Fibroblast of peridontal ligament (primary cell): ENCODE data around the gene TMEM135.
"Not testable (repeated sequence)": the region's sequence is repeated elsewhere in the genome, so short reads cannot be mapped to it uniquely, and the experiment has no call there.

Source experiments
- DNase-seq: peaks from one replicate; pipeline ENCODE4 v3.0.0-alpha.2; 2010; ENCODE audit errors: extremely low read depth

TMEM135 gene

DNA sequence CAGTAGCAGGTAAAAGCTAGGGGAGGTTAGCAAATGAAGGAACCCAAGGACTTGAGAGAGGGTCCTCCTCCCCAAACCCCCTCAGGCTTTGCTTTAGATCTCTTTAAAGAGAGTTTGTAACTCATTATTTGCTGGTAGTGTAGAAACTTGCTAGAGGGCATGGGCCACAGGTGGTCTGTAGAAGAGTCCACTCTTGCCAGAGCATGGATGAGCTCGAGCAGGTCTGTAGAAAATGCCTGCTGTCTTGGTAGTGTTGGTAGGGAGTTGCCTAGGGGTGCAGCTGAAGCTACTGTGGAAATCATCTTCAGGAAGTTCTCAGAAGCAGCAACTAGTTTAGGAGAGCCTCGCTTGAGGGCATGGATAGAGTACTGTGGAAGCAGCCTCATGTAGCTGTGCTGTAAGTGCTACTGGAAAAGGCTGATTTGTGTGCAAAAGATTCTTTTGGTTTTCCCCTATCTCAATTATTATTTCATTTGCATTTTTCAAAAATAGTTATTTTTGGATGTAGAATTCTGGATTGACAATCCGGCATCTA, 104.3 kb downstream of the TMEM135 start:
- no peak for DNase-seq

DNA sequence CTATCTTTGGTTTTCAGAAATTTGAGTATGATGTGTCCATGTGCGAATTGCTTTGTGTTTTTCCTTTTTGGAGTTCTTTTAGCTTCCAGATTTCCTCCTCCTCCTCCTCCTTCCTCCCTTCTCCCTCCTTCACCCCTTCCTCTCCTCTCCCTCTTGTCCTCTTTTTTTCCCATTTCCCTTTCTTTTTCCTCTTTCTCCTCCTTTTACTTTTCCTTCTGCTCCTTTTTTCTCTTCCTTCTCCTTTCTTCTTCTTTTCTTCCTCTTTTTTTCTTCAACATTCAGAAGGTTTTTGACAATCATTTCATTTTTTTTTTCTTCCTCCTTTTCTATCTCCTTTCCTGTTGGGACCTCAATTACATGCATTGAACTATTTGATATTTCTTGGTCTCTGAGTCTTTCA, 104.9 kb downstream of the TMEM135 start:
- no peak for DNase-seq

DNA sequence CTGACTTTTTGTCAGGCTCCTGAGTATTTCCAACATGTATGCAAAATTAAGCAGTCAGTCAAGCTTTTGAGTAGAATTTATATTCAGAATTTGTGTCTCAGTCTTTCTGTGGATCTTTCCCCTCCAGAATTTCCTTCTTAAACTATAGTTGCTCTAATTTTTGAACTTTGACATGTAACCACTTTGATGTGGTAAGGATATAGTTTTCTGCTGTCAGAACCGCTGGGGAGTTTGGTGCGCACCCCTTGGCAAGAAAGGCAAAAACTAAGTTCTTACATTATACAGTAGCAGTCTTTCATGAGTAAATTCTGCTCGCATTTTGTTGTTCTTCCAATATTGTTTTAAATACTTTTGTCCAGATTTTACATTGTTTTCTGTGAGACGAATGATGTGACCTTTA, 105.9 kb downstream of the TMEM135 start:
- no peak for DNase-seq

DNA sequence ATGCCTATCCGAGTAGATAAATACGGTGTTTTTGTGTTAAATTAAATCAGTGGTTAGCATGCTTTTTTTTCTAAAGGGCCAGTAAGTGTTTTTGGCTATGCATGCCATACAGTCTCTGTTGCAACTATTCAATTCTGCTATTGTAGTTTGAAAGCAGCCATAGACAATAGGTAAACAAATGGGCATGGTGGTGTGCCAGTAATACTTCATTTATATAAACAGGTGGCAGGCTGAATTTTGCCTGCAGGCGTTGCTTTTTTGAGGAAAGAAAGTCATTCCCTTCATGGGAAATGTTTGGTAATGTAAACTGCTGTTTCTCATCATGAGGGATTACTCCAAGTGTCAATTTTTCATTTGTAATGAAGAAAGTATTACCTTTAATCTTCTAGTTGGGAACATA, 106.5 kb downstream of the TMEM135 start:
- peak; percentile 20 for DNase-seq

DNA sequence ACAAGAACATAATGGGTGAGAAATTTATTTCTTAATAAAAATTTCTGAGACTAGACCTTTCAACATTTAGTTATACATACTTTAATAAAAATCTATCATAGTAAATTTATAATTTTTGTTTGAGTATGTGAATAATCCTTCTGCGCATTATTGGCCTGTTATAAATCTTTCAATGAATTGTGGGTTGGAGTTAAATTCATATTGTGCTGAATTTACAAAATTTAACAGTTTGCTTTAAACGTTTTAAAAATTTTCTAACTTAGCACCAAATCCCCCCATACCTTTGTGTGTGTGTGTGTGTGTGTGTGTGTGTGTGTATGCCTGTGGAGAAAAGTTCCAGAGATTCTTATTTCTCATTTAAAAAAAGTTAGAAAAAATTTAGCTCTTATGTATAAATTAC, 111.0 kb downstream of the TMEM135 start:
- no peak for DNase-seq

DNA sequence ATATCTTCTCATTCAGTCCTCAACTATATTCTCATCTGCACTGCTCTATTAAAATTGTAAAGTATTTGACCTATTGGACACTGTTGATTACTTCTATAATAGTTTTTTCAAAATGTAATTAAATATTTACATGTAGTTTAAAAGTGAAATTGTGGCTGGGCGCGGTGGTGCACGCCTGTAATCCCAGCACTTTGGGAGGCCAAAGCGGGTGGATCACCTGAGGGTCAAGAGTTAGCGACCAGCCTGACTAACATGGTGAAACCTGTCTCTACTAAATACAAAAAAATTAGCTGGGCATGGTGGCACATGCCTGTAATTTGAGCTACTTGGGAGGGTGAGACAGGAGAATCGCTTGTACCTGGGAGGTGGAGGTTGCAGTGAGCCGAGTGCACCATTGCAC, 112.0 kb downstream of the TMEM135 start:
- not testable (repeated sequence) for DNase-seq

DNA sequence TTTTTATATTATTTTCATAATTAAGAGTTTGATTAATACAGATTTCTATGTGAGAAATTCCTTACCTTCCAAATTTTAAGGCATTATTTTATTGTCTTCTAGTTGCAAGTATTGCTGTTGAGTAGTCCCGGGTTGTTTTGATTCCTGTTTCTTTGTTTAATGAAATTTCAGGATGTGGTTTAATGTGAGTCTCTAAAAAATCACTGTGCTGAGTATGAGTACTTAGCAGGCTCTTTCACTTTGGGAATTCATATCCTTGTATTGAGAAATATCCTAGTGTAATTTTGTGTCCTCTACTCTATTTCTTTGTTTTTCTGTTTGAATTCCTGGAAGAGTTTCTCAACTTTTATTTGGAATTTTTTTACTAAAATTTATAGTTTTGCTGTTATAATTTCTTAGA, 113.2 kb downstream of the TMEM135 start:
- peak; percentile 60 for DNase-seq

DNA sequence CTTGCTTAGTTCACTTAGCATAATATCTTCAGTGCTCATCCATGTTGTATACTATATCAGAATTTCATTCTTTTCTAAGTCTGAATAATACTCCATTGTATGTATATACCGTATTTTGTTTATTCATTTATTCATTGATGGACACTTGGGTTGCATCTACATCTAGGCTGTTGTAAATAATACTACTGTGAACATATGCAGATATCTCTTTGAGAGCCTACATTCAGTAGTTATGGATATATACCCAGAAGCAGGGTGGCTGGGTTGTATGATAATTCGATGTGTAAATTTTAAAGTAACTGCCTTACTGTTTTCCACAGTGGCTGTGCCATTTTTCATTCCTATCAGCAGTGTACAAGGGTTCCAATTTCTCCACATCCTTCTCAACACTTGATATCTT, 116.5 kb downstream of the TMEM135 start:
- DNase-seq: no peak

DNA sequence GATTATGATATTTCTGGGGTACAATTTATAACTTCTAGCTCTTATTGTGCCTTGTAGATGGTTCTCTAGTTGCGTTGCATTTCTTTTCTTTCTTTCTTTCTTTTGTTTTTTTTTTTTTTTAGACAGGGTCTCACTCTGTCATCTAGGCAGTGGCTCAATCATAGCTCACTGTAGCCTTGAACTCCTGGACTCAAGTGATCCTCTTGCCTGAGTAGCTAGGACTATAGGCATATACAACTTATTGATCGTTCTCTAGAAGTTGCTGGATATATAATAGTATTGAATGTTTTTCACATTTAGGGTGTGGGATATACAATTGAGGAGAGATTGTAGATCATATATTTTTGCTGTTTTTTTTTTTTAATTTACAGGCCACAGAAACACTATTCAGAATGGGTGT, 119.2 kb downstream of the TMEM135 start:
- DNase-seq: no peak

DNA sequence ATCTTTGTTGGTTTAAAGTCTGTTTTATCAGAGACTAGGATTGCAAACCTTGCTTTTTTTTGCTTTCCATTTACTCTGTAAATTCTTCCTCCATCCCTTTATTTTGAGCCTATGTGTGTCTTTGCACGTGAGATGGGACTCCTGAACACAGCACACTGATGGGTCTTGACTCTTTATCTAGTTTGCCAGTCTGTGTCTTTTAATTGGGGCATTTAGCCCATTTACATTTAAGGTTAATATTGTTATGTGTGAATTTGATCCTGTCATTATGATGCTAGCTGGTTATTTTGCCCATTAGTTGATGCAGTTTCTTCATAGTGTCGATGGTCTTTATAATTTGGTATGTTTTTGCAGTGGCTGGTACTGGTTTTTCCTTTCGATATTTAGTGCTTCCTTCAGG, 131.3 kb downstream of the TMEM135 start:
- DNase-seq: not testable (repeated sequence)

DNA sequence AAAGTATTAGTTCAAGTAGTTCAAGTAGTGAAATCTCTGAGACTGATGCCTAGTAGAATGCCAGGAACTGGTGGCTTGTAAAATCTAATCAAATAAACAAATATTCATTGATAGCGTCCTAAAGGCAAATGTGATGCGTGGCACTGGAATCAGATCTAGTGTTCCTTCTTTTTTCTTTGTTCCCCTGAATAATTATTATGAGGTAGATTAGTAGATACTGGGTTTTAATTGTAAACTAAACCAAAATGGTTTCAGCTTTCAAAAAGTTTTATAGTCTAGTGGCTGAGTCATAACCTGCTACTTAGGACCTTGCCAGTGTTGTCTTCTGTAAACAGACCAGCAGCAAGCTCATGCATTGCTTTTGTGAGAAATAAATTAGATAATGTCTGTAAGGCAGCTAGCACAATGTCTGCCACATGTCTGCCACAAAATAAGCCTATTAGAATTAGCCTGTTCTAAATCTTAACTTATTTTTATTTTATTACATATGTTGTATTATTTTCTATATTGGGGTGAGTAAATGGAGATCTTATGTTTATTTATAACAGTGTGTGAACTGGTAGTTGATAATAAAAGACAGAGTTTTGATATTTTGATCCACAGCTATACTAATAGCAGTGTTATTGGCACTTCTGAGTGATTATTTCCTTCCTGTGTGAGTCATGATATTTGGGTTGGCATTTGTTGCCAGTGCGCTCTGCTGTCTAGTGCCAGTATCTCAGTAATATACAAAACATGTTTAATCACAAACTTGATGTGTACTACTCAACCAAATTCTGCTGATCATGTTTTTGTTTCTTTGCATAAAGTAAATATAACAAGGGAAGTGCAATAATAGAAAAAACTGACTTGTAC, 135.7 kb downstream of the TMEM135 start:
- DNase-seq: peak; percentile 65

DNA sequence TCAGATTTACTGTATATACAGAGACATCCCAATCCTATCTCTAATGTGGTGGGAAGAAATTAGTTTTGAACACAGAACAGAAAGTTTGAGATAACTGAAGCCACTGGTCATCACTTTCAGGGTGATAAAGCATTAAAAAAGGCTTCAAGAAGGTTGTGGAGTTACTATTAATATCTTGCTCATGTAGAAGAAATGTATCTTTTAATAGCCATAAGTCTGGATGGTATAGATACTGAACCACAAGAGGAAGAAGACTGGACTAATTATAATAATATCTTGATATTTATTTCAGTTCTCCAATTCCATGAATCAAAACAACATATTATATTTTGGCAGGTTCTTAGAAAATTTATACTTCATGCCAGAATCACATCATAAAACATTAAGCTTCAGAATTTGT, 137.1 kb downstream of the TMEM135 start:
- no peak for DNase-seq

DNA sequence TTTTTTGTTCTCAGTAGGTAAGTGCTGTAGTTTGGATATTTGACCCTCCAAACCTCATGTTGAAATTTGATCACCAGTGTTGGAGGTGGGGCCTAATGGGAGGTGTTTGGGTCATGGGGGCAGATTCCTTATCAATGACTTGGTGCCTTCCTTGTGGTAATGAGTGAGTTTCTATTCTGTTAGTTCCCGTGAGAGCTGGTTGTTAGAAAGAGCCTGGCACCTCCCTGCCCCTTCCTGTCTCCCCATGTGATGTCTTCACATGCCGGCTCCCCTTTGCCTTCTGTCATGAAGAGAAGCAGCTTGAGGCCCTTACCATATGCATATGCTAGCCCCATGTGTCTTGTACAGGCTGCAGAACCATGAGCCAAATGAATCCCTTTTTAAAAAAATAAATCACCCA, 138.3 kb downstream of the TMEM135 start:
- DNase-seq: no peak

DNA sequence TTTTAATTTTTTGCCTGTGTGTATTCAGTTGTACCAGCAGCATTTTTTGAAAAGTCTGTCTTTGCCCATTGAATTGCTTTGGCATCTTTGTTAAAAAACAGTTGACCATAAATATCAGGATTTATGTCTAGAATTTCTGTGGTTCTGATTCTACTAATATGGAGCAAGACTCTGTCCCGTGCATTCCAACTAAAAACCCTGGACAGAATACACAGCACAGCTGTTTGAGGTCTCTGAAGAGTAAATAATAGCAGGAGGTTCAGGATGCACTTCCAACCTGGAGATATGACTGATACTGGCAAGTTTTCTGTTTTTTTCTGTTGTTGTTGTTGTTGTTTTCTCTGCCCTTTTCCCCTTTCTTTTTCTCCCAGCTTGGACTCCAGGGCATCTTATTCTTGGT, 141.9 kb downstream of the TMEM135 start:
- peak; percentile 11 for DNase-seq

DNA sequence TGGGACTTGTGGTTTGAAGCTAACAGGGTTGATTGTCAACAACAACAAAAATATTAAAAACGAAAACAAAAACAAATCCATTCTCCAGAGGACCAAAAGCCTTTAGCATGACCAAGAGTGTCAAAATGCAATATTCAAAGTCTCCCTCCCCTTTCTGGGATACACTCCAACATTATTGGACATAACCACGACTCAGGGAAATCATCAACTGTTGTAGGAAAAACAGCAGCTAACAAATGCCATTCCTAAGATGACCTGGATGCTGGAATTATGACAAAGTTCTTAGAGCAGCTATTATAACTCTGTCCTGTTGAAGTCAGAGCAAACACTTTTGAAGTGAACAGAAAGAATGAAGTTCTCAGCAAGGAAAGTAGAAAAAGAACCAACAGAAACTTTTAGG, 143.0 kb downstream of the TMEM135 start:
- DNase-seq: peak; percentile 76

DNA sequence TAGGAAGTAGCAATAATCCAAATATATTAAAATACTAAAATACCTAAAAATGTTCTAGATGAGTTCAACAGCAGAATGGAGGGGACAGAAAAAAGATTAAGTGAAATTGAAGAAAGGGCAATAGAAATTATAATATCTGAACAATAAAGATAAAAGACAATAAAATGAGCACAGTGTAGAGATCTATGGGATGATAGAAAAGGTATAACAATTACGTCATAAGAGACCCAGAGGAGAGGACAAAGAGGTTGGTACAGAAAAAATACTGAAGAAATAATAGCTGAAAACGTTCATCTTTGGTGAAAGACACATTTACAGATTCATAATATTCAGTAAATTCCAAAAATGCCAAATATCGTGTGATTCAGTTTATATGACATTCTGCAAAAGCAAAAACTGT, 143.4 kb downstream of the TMEM135 start:
- DNase-seq: no peak

DNA sequence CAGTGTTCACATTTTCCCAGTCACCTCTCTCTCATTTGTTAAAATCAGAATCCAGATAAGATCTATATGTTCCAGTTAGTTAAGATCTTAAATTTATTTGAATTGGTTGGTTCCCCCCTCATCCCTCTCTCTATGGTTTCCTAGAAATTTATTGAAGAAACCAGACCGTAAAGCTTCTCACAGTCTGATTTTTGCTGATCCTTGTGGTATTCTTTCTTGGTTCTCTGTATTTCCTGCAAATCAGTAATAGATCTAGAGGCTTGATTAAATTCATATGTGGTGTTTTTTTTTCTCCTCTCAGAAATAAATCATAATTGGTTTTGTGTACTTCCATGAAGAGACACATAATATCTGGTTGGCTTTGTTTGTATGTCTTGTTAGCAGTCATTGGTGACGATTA, 147.5 kb downstream of the TMEM135 start:
- peak; percentile 24 for DNase-seq

DNA sequence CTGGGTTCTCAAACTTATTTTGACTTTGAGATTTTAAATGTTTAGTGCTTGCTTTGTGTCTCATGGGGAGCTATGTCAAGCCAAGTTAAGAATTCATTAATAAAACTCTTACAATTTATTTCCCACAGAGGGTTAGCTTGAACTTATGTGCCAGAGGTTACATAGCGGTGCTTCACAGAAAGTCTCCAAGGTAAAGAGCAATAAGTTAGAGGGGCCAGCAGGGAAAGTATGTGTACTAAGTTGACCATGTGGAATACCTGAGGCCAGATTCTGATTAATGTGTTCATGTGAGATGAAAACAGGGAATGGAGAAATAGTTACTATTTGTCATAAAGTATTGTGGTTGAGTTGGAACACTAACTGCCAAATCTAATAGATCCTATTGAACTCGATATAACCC, 149.3 kb downstream of the TMEM135 start:
- DNase-seq: no peak

DNA sequence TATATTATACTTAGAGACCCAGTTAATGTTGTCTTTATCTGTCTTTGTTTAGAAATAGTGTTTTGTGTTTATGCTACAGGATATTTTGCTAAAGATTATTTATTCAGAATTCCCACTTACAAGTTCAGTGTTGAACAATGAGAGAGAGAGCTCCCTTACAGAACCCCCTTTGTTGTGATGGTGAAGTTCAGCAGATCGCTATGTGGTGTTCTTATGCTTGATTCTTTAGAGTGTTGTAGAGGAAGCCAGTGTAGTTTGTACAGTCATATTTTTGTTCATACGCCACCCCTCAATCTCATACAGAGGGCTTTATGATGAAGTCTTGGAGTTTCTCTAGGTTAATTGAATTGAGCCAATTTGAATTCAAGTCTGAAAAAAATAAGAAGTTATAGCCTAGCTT, 150.2 kb downstream of the TMEM135 start:
- DNase-seq: no peak

DNA sequence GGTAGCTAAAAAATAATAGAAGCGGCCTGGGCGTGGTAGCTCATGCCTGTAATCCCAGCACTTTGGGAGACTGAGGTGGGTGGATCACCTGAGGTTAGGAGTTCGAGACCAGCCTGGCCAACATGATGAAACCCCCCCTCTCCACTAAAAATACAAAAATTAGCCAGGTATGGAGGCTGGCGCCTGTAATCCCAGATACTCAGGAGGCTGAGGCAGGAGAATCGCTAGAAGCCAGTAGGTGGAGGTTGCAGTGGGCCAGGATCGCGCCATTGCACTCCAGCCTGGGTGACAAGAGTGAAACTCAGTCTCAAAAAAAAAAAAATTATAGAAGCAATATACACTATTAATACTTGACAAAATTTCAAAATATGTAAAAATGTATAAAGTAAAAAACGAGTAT, 150.7 kb downstream of the TMEM135 start:
- not testable (repeated sequence) for DNase-seq

DNA sequence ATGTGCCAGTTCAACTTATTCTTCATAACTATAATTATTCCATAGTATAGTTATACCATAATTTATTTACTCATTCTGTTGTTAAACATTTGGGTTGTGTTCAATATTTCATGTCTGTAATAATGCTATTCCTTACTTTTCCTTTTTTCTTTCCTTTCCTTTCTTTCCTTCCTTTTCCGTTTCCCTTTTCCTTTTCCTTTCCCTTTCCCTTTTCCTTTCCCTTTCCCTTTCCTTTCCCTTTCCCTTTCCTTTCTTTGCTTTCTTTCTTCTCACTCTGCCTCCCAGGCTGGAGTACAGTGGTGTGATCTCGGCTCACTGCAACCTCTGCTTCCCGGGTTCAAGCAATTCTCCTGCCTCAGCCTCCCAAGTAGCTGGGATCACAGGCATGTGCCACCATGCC, 151.2 kb downstream of the TMEM135 start:
- DNase-seq: not testable (repeated sequence)

DNA sequence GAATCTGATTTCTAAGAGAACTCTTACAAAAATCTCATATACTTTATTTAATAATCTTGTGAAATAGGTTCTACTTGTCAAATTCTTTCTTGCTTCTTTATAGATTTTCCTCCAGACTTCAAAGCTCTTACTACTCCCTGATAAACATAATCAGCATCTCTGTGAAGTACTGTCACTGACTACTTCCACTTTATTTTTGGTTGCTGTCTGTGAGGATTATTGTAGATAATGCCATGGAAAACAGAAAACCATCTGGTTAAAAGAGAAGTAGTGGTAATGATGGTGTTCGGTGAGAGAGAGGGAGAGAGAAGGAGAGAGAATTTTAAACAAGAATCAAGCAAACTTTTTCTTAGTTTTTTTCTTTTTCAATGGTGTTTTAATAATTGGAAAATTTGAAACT, 152.3 kb downstream of the TMEM135 start:
- no peak for DNase-seq

DNA sequence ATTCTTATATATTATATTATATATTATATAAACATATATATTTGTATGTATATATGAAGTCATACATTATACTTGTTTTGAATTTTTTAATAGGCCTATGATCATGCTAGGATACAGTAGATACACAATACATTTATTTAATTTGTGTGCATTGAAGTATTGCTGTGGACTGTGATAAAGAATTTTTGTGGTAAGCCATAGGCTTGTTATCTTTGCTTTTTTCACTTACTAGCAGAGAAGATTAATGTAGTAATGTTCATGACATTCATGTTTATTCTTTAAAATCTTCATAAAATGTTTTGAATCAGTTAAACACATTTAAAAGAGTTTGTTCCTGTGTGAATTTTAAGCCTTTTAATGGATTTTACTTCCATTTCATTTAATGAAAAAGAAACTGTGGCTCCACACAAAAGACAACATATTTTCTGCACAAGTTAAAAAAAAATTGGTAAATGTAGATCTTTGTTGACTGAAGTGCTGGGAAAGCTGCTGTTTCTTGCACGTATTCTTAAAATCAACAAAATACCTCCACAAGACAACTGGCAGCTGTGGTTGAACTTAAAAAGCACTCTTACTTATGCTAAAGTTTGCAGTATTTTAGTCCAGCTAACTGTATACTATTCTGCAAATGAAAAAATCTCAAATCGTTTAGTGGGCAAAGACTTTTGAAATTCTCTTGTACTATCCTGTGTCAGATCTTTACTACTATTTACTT, 156.2 kb downstream of the TMEM135 start:
- no peak for DNase-seq
